Measurements from ENCODE around the gene HTR3E.

- TF ChIP-seq CTCF (IDR thresholded peaks at IDR 0.05) (no peak), EP300 (IDR thresholded peaks at IDR 0.05) (no peak), POLR2AphosphoS5 (IDR thresholded peaks at IDR 0.05) (no peak)
Observed at GRCh38 chr3:184126006-184126405, 29.1 kb downstream of the HTR3E start.
